HepG2 (cell line): ENCODE data around the gene GDPGP1. TPM values are rescaled to one million over a fixed set of nuclear protein-coding genes. Genes with fewer than 3 reads are reported as not detected.
A peak's percentile ranks its signal among the peaks of the same experiment; 100 is the strongest.

Experiments used
- ATAC-seq: fragments of 200-7000 bp; cut with Tn5 transposase; 3 replicates; pipeline ENCODE4 v1.9.1; 2020; ENCODE audit warnings: mild to moderate bottlenecking, moderate library complexity
- BruUV-seq: library from RNA; stranded (reverse); fragments of 400-500 nt; replicated peaks from 2 replicates; lab custom pipeline; 2021; lab: Mats Ljungman, UMichigan
- CTCF ChIA-PET: fragments of 300-600 bp; formaldehyde crosslinking; extraction: SDS; loops from one replicate; lab custom pipeline; 2021; ENCODE audit warnings: low total read pairs, inconsistent platforms, low intra/inter-chr PET ratio; lab: Yijun Ruan, JAX
- POLR2A ChIA-PET: fragments of 350-600 bp; sonication (Branson Sonifier 250); formaldehyde crosslinking; loops from one replicate; lab custom pipeline; 2020; ENCODE audit warnings: antibody characterized with exemption, inconsistent platforms; lab: Yijun Ruan, JAX
- DNase-seq: peaks from one replicate; pipeline ENCODE4 v3.0.0-alpha.2; 2015; ENCODE audit warnings: low spot score
- FAIRE-seq: peaks from 3 replicates; lab custom pipeline; 2011; peaks lifted over from hg19 to GRCh38; lab: Jason Lieb, UNC
- H2AFZ ChIP-seq: one replicate; pipeline ENCODE4 v1.6.1; 2011; ENCODE audit warnings: low read length, inconsistent platforms
- H3K27ac ChIP-seq: fragments of 300-600 bp; 3 replicates; pipeline ENCODE4 v1.8.0; 2011; ENCODE audit warnings: mixed run types, mild to moderate bottlenecking, mixed read lengths, low read length, inconsistent platforms; ENCODE audit not compliant: insufficient read depth; ENCODE audit errors: extremely low read length
- H3K27me3 ChIP-seq, 2 experiments: fragments of 200-600 bp in 1 of 2; 2 replicates in 1 of 2; 3 replicates in 1 of 2; pipeline versions ENCODE4 v1.6.0 to v1.8.0; 2011; ENCODE audit warnings: low read length in 2 of 2, mild to moderate bottlenecking in 2 of 2, moderate library complexity in 2 of 2, inconsistent platforms in 1 of 2; ENCODE audit not compliant: insufficient read depth in 2 of 2, control insufficient read depth in 1 of 2
- H3K36me3 ChIP-seq, 2 experiments: fragments of 200-600 bp in 1 of 2; replicated peaks in 1 of 2; 2 replicates in 1 of 2; 3 replicates in 1 of 2; pipeline versions ENCODE4 v1.5.1 to v1.8.0; 2011; ENCODE audit warnings: low read length in 2 of 2, inconsistent platforms in 1 of 2; ENCODE audit not compliant: insufficient read depth in 2 of 2, control insufficient read depth in 1 of 2
- H3K4me1 ChIP-seq: 2 replicates; pipeline ENCODE4 v1.5.1; 2012; ENCODE audit warnings: low read length, inconsistent platforms; ENCODE audit not compliant: insufficient read depth
- H3K4me2 ChIP-seq: 2 replicates; pipeline ENCODE4 v1.6.0; 2011; ENCODE audit warnings: low read depth, low read length, inconsistent platforms
- H3K4me3 ChIP-seq, 3 experiments: fragments of 200-600 bp in 1 of 3; sonication (generic), shearing (Covaris generic) in 1 of 3; replicated peaks in 1 of 3; 2 replicates each; pipeline ENCODE4 v1.5.1; 2011 to 2016; ENCODE audit warnings: low read length in 3 of 3, inconsistent platforms in 2 of 3, low read depth in 2 of 3, mild to moderate bottlenecking in 2 of 3, control low read depth in 1 of 3, mixed read lengths in 1 of 3; ENCODE audit not compliant: insufficient read depth in 1 of 3
- H3K79me2 ChIP-seq: one replicate; pipeline ENCODE4 v1.6.1; 2011; ENCODE audit warnings: low read length, inconsistent platforms; ENCODE audit not compliant: insufficient read depth
- H3K9ac ChIP-seq: 2 replicates; pipeline ENCODE4 v1.6.0; 2011; ENCODE audit warnings: mild to moderate bottlenecking, low read depth, low read length, inconsistent platforms; ENCODE audit not compliant: insufficient read depth
- H3K9me3 ChIP-seq: 2 replicates; pipeline ENCODE4 v1.5.1; 2012; ENCODE audit warnings: mild to moderate bottlenecking, low read length
- H4K20me1 ChIP-seq: 2 replicates; pipeline ENCODE4 v1.6.0; 2011; ENCODE audit warnings: inconsistent platforms, mild to moderate bottlenecking, low read length, moderate library complexity; ENCODE audit not compliant: insufficient read depth
- ELF4 ChIP-seq: sonication (generic); formaldehyde crosslinking; IDR thresholded peaks from 2 replicates; pipeline ENCODE4 v1.5.0; 2020; ENCODE audit warnings: missing genetic modification reagents, mild to moderate bottlenecking, moderate library complexity, borderline replicate concordance
- HOXD1 ChIP-seq: sonication (generic); formaldehyde crosslinking; IDR thresholded peaks from 2 replicates; pipeline ENCODE4 v1.5.0; 2020; ENCODE audit warnings: missing genetic modification reagents
- MED8 ChIP-seq: sonication (generic); formaldehyde crosslinking; IDR thresholded peaks from 2 replicates; pipeline ENCODE4 v1.8.1; 2023; ENCODE audit warnings: mild to moderate bottlenecking, missing genetic modification reagents; ENCODE audit not compliant: insufficient replicate concordance
- MTF1 ChIP-seq: sonication (generic); formaldehyde crosslinking; IDR thresholded peaks from 2 replicates; pipeline ENCODE4 v1.5.0; 2020; ENCODE audit warnings: missing genetic modification reagents
- SKI ChIP-seq: fragments of 450-650 bp; IDR thresholded peaks from one replicate; pipeline ENCODE4 v1.6.1; 2018; ENCODE audit warnings: mild to moderate bottlenecking; ENCODE audit not compliant: partially characterized antibody
- SRSF9 ChIP-seq: fragments of 200-400 bp; formaldehyde crosslinking; IDR thresholded peaks from 2 replicates; pipeline ENCODE4 v1.6.1; 2018; ENCODE audit warnings: borderline replicate concordance, mild to moderate bottlenecking, low read depth, low read length; ENCODE audit not compliant: insufficient read depth, poor library complexity, severe bottlenecking
- TOE1 ChIP-seq: sonication (generic); formaldehyde crosslinking; IDR thresholded peaks from 2 replicates; pipeline ENCODE4 v1.4.0; 2020; ENCODE audit warnings: mild to moderate bottlenecking, missing genetic modification reagents
- TOPORS ChIP-seq: sonication (generic); formaldehyde crosslinking; IDR thresholded peaks from 2 replicates; pipeline ENCODE4 v1.8.0; 2023; ENCODE audit warnings: mild to moderate bottlenecking, missing genetic modification reagents
- ZMAT3 ChIP-seq: sonication (generic); formaldehyde crosslinking; conservative IDR thresholded peaks from 2 replicates; pipeline ENCODE4 v1.7.0; 2021; ENCODE audit warnings: missing genetic modification reagents
- ZNF33B ChIP-seq: sonication (generic); formaldehyde crosslinking; IDR thresholded peaks from 2 replicates; pipeline ENCODE4 v1.5.1; 2020; ENCODE audit warnings: mild to moderate bottlenecking, missing genetic modification reagents
- WGBS: methylation state at CpG from one replicate; pipeline ENCODE4 v1.1.6; 2017; ENCODE audit warnings: low lambda C conversion rate; 5-methylcytosine and 5-hydroxymethylcytosine counted together
- in situ Hi-C: cut with HindIII; loops from 2 replicates; pipeline ENCODE4 v1.10.0; 2017; ENCODE audit warnings: low pct_unique_long_range_greater_than_20kb; ENCODE audit not compliant: extremely low pct_ligation_motif_present
- intact Hi-C: fragments of 100-400 bp; cut with micrococcal nuclease; formaldehyde crosslinking; loops from one replicate; pipeline ENCODE4 v1.10.0; 2022; ENCODE audit not compliant: unreplicated experiment
- polyA plus RNA-seq, 8 experiments: library from polyadenylated mRNA; depleted of rRNA in 3 of 8; stranded (reverse) in 7 of 8; unstranded in 1 of 8; fragments of >200 nt; fragmentation: Illumina TruSeq in 4 of 8; extraction: Trizol in 4 of 8; gene quantifications; 2 replicates each; pipeline versions ENCODE4 v1.2.1 to v1.2.3, GENCODE V29; 2011 to 2016; ENCODE audit warnings: low read depth in 4 of 8, missing spikeins in 1 of 8, mixed read lengths in 1 of 8; ENCODE audit not compliant: insufficient read depth in 1 of 8
- total RNA-seq, 5 experiments: library from RNA; depleted of rRNA; stranded (reverse); fragments of >200 nt; fragmentation: Illumina TruSeq; extraction: Trizol; gene quantifications; 2 replicates each; pipeline ENCODE4 v1.2.3, GENCODE V29; 2016; ENCODE audit warnings: low read depth in 1 of 5
- TF ChIP-seq, protein P1 (sequence below): sonication (generic); formaldehyde crosslinking; IDR thresholded peaks from 2 replicates; pipeline ENCODE4 v1.8.0; 2022; ENCODE audit warnings: missing genetic modification reagents, mild to moderate bottlenecking, borderline replicate concordance
- TF ChIP-seq, protein P2 (sequence below): sonication (generic); formaldehyde crosslinking; IDR thresholded peaks from 2 replicates; pipeline ENCODE4 v1.8.0; 2022; ENCODE audit warnings: mild to moderate bottlenecking, missing genetic modification reagents; ENCODE audit not compliant: insufficient replicate concordance
- TF ChIP-seq, protein P3 (sequence below): sonication (generic); formaldehyde crosslinking; IDR thresholded peaks from 2 replicates; pipeline ENCODE4 v1.5.0; 2020; ENCODE audit warnings: missing genetic modification reagents
- TF ChIP-seq, protein P4 (sequence below): sonication (generic); formaldehyde crosslinking; IDR thresholded peaks from 2 replicates; pipeline ENCODE4 v1.4.0; 2020; ENCODE audit warnings: mild to moderate bottlenecking, missing genetic modification reagents

GDPGP1 gene
- total and polyA plus RNA-seq, 2 of the 13 experiments (the other 11 are each of a cell fraction or from before 2014, with no cell fraction given) = 1.5 to 4.3 TPM

- Histone ChIP-seq H3K4me3 (no peak overlapping the region), H3K79me2 (no peaks in the 10 kb centered on the region), H3K4me2 (no peak overlapping the region), H3K4me1 (peaks cover 31% of the 10 kb centered on the region), H3K9me3 (no peaks in the 10 kb centered on the region), H2AFZ (no peak overlapping the region), H3K27ac (no peak overlapping the region), H4K20me1 (peaks cover under 1% of the 10 kb centered on the region; the same call in 1 of the 2 replicates), H3K27me3 (no peaks in the 10 kb centered on the region), H3K36me3 (peaks cover 2 to 7% of the 10 kb centered on the region in 2 experiments; a peak in 2 of 5 replicates), H3K9ac (no peak overlapping the region)
- TF ChIP-seq TOE1 (CRISPR knock-in tag) (no peak), ZNF33B (CRISPR knock-in tag) (no peak), MTF1 (CRISPR knock-in tag) (no peak), TOPORS (no peak)
- TF ChIP-seq, protein P1, sequence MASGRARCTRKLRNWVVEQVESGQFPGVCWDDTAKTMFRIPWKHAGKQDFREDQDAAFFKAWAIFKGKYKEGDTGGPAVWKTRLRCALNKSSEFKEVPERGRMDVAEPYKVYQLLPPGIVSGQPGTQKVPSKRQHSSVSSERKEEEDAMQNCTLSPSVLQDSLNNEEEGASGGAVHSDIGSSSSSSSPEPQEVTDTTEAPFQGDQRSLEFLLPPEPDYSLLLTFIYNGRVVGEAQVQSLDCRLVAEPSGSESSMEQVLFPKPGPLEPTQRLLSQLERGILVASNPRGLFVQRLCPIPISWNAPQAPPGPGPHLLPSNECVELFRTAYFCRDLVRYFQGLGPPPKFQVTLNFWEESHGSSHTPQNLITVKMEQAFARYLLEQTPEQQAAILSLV = no peak
- no TSS peak for BruUV-seq
- DNase-seq (no peak), FAIRE-seq (no peak), ATAC-seq (no peak)
- WGBS = 96% methylated on average over 8 of the region's 8 CpGs
- in situ Hi-C loops (no loop called here), intact Hi-C loops (no loop called here)
- CTCF ChIA-PET = no interaction called here
- POLR2A ChIA-PET = no interaction called here
Observed at GRCh38 chr15:90210593-90210992, 23.4 kb upstream of the GDPGP1 start.

DNA sequence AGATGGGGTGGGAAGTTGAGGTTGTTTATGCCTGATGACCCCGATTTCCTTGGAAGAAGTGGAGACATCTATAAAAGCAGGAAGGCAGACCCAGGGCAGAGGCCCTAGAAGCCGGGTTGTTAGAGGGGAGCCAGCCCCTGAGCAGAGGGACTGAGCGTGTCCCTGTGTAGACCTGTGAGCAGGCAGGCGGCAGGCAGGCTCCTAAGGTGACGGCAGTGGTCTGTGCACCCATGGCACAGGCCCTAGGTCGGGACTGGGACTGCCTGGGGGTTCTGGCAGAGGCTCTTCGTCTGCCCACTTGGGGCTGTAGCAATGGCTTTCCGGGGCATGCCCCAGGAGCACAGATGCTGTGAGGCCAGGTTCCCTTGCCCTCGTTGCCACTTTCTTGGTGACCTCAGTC, 23.0 kb upstream of the GDPGP1 start:
- CTCF ChIA-PET = no interaction called here
- ATAC-seq = peak; percentile 23
- BruUV-seq = no TSS peak
- Histone ChIP-seq H3K79me2 (no peaks in the 10 kb centered on the region), H3K4me3 (no peak overlapping the region), H2AFZ (no peak overlapping the region), H3K36me3 (peaks cover 2 to 7% of the 10 kb centered on the region in 2 experiments; a peak in 2 of 5 replicates), H3K9me3 (no peaks in the 10 kb centered on the region), H4K20me1 (no peaks in the 10 kb centered on the region), H3K4me2 (peak overlapping the region; percentile 28; the same call in 1 of the 2 replicates), H3K4me1 (peaks cover 31% of the 10 kb centered on the region), H3K9ac (no peak overlapping the region), H3K27me3 (no peaks in the 10 kb centered on the region), H3K27ac (peak overlapping the region; percentile 19)
- POLR2A ChIA-PET = no interaction called here
- intact Hi-C loops = no loop called here
- no peak for FAIRE-seq
- in situ Hi-C loops = no loop called here
- no peak for DNase-seq
- WGBS = 100% methylated on average over 2 of the region's 9 CpGs
- TF ChIP-seq ZMAT3 (CRISPR knock-in tag) = no peak
- TF ChIP-seq HOXD1 (CRISPR knock-in tag) = no peak
- no peak for TF ChIP-seq SRSF9
- TF ChIP-seq MED8 = no peak
- no peak for TF ChIP-seq ELF4
- TF ChIP-seq SKI = no peak
- TF ChIP-seq, protein P2, sequence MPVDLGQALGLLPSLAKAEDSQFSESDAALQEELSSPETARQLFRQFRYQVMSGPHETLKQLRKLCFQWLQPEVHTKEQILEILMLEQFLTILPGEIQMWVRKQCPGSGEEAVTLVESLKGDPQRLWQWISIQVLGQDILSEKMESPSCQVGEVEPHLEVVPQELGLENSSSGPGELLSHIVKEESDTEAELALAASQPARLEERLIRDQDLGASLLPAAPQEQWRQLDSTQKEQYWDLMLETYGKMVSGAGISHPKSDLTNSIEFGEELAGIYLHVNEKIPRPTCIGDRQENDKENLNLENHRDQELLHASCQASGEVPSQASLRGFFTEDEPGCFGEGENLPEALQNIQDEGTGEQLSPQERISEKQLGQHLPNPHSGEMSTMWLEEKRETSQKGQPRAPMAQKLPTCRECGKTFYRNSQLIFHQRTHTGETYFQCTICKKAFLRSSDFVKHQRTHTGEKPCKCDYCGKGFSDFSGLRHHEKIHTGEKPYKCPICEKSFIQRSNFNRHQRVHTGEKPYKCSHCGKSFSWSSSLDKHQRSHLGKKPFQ (CRISPR knock-in tag) = no peak
- TF ChIP-seq, protein P3, sequence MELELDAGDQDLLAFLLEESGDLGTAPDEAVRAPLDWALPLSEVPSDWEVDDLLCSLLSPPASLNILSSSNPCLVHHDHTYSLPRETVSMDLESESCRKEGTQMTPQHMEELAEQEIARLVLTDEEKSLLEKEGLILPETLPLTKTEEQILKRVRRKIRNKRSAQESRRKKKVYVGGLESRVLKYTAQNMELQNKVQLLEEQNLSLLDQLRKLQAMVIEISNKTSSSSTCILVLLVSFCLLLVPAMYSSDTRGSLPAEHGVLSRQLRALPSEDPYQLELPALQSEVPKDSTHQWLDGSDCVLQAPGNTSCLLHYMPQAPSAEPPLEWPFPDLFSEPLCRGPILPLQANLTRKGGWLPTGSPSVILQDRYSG (CRISPR knock-in tag) = no peak
- TF ChIP-seq, protein P4, sequence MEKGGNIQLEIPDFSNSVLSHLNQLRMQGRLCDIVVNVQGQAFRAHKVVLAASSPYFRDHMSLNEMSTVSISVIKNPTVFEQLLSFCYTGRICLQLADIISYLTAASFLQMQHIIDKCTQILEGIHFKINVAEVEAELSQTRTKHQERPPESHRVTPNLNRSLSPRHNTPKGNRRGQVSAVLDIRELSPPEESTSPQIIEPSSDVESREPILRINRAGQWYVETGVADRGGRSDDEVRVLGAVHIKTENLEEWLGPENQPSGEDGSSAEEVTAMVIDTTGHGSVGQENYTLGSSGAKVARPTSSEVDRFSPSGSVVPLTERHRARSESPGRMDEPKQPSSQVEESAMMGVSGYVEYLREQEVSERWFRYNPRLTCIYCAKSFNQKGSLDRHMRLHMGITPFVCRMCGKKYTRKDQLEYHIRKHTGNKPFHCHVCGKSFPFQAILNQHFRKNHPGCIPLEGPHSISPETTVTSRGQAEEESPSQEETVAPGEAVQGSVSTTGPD (CRISPR knock-in tag) = no peak
